HG02678 (cell line): Measurements from ENCODE around the gene PLA2G2C.
"Not testable (repeated sequence)": the region's sequence is repeated elsewhere in the genome, so short reads cannot be mapped to it uniquely, and the experiment has no call there.

ENCODE experiments used
- ATAC-seq: cut with Tn5 transposase; IDR thresholded peaks from one replicate; pipeline ENCODE4 v1.9.1; 2021; ENCODE audit warnings: mild to moderate bottlenecking, moderate library complexity; ENCODE audit not compliant: unreplicated experiment

PLA2G2C gene

DNA sequence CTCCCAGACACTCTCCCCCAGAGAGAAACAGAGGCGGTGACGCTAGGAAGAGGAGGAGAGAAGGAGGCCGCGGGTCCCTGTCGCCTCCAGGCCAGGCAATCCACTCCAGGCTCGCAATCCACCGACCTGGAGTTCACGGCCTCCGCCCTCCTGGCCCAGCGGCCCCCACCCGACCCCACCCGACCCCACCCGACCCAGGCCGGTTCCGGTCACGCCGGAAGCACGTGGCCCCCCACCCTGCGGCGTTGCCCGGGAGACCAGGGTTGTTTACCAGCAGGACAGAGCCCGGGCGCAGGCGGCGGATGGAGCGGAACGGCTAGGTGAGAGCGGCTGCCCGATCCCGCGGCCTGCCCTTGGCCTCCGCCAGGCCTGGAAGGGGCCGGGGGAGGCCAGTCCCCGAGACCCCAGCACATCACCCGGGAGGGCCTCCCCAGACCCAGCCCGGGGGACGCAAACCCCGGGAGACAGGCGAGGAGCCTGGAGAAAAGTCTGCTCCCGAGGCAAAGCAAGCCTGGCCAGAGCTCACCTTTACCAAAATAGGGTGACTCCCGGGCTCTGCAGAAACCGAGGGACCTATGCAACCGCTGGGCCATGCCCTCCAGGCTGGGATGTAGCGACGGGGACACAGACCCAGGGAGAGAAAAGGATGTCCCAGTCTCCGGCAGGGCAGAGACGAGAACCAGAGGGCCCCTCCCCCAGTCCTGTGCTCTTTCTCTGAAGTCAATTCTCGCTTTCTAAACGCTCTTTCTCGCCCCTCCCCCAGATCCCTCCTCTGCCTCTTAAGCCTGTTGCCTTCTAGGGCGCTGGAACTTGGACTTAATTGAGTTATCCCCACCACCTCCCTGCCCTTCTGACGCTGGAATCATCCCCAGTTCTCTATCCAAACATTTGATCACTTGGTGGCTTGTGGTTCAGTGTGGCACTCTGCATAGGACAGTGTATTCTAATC is at the start of gene PLA2G2C, which contains the start of gene UBXN10:
PLA2G2C (minus strand) TSS at position 685 of the 949 bp plus-strand sequence. CDS start 9,155 bp downstream, outside the sequence.
UBXN10 (plus strand) TSS at position 263 of the 949 bp plus-strand sequence. CDS start 4,466 bp downstream, outside the sequence.
- ATAC-seq, result no peak

DNA sequence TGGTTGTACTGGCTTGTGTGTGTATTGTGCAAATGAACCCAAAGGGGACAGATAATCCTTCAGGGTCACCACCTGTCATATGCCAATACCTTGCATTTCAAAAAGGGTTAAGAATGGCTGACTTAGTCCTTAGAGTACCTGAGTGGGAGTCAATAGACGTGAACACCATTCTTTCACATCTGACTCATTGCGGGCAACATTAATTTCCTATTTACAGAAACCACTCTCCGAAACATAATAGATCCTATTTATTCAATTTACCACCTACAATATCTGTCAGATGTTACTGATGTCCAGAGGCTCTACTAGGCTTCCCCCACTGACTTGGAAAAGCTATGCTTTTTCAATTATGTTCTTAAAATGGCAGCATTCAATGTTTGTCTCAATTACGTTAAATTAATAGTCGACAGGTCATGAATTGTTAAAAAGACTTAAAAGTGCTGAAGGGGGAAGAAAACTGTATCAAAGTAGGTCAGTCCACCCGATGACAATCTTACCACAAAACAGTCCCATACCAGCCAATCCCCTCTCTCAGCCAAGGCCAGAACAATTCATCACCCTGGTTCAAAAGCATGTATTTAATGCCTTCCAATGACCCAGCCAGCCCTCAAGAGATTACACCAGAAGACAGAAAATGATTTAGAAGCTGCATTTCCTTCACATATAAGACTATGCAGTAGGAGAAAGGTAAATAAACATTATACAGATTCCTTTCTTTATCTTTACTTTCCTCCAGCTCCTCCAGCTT is 48.6 kb upstream of the PLA2G2C start:
- ATAC-seq, result no peak

DNA sequence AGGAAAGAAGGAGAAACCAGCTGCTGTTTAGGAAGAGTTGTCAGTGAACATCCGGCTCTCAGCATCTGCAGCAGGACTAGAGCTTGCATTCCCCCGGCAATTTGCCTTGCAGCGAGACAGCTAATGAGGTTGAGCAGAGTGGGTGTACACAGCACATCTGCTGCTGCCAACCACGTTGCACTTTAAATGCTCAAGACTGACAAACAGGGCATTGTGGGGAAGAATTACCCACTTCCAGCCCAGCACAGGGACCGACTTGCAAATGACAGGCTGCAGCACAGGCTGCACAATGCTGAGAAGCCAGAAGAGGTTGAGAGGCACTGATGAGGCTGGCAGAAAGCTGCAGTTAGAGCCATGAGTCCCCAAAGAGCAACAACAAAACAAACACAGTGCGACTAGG is 47.5 kb upstream of the PLA2G2C start:
- no peak for ATAC-seq

DNA sequence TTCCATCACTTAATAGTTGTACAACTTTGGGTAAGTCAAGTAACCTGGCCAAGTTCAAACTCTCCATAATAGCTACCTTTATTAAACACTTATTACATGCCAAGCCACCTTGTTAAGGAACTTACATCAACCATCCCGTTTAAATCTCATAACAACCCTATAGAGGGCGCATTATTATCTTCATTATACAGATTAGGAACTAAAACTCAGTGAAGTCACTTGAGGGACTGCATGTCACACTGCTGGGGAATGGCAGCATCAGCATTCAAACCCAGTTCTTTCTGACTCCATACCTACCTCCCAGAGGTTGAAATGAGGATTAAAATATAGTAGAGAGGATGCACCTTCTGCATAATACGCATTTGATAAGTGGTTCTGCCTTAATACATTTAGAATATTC is 47.1 kb upstream of the PLA2G2C start:
- no peak for ATAC-seq

GRCh38 chr1:20232564-20232963 is 46.2 kb upstream of the PLA2G2C start:
- ATAC-seq, result not testable (repeated sequence)

GRCh38 chr1:20229171-20229570 is 42.9 kb upstream of the PLA2G2C start:
- no peak for ATAC-seq

GRCh38 chr1:20228314-20228825 is 42.1 kb upstream of the PLA2G2C start:
- no peak for ATAC-seq

DNA sequence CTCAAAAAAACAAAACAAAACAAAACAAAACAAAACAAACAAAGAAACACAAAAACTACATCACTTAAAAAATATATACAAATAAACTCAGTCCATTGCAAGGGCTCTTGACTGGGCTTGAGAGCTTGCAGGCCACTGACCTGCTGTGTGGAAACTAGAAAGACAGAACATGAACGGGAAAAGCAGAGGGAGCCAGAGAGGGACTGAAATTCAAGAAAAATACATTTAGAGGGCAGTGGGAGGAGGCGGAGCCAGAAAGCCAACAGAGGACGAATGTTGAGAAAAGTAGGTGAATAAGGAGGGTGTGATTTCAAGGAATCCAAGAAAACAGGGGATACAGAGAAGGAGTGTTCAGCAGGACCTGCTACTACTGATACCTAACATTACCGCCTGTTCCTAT is 41.4 kb upstream of the PLA2G2C start:
- no peak for ATAC-seq

GRCh38 chr1:20224546-20224945 is 38.2 kb upstream of the PLA2G2C start:
- no peak for ATAC-seq

DNA sequence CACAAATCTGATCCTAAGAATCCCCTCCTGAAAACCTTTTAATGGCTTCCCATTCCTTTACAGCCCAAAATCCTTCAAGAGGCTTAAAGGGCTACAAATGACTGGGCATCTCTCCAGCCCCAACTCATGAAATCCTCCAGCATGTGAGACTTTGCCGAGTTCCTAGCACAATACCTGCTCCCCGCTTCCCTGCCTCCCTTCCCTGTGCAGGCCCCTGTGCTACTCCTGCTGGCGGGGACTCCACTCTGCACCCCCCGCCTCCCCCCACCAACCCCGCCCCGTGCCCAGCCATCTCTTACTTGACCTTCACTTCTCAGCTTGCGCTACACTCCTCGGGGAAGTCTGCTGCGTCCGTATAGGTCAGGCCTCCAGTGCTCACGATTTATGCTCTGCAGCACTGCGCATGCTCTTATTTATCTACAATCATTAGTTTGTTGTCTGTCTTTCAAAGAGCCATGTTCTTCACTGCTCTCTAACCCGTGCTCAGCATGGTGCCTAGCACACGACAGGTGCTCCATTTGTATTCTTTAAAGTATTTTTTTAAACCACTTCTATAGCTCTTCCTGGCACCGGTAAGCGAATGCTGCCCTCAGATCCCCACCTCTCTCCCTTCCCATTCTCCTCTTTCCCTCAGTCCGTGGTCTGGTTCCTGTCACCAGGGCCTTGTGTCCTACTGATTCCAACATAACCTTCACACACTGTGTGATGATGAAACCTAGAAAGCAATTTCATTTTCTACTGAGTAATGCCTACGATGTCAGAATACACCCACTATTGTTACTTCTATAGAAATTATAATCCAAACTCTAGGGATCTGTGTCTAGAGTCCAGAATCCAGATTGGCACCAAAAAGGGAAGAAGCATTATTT is 37.5 kb upstream of the PLA2G2C start:
- ATAC-seq, result no peak

DNA sequence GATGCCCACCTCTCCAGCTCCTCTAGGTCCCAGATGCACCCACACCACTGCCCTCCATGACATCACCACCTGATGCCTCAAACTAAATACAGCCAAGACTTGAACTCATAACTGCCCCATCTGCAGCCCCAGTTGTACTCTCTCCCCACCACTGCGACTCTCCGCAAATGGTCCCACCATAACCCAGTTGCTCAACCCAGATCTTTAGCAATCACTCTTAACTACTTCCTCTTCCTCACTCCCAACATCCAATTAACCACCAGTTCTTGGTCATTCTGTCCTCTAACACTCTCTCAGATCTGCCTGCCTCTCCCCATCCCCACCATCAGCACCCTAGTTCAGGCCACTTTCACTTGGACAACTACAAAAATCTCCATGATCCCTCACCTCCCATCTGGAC is 36.8 kb upstream of the PLA2G2C start:
- no peak for ATAC-seq

DNA sequence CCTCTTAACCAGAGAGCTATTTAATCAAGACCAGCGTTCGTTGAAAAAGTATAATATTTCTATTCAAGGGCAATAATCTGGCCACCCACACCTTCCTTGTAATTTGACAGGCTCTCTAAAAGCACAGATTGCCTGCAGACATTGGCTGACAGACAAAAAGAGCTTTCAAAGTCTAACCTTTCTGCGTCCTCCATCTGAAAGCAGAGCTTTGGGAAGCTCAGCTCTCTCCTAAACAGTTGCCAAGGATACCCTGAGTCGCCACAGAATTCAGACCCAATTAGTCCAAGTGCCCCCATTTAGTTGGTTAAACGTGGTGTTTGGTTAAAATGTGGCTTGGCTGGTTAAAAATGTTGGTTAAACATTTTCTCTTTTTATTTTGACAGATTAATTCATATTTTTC is 33.7 kb upstream of the PLA2G2C start:
- ATAC-seq, result no peak

DNA sequence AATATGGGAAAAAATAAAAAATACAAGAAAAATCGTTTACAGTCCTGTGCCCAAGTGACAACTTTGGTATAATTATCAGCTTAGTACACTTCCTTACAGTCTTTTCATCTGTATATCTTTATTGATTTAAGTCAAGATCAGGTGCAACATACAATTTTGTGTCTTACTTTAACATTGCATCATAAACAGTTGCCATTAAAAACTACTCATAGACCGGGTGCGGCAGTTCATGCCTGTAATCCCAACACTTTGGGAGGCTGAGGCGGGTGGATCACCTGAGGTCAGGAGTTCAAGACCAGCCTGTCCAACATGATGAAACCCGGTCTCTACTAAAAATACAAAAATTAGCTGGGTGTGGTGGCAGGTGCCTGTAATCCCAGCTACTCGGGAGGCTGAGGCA is 32.7 kb upstream of the PLA2G2C start:
- not testable (repeated sequence) for ATAC-seq

DNA sequence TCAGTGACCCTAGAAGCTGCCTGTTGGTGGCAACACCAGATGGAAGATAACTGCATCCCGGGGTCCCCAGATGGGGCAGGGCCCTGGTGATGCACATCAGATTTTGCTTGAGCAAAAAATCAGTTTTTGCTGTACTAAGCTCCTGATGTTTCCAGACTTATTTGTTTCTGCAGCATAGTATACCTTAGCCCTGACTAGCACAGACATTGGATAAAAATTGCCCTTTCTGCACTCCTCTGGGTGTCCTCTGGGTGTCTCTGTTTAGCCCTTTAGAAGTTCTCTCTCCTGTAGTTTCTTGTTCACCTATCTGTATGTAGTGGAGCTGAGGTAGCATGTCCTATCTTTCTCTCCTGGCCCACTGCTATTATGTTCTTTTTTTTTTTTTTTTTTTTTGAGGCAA is 30.3 kb upstream of the PLA2G2C start:
- no peak for ATAC-seq

- ATAC-seq, result no peak
Observed at GRCh38 chr1:20215716-20216115, 29.4 kb upstream of the PLA2G2C start.

GRCh38 chr1:20212685-20213331 is 26.5 kb upstream of the PLA2G2C start:
- ATAC-seq, result no peak

DNA sequence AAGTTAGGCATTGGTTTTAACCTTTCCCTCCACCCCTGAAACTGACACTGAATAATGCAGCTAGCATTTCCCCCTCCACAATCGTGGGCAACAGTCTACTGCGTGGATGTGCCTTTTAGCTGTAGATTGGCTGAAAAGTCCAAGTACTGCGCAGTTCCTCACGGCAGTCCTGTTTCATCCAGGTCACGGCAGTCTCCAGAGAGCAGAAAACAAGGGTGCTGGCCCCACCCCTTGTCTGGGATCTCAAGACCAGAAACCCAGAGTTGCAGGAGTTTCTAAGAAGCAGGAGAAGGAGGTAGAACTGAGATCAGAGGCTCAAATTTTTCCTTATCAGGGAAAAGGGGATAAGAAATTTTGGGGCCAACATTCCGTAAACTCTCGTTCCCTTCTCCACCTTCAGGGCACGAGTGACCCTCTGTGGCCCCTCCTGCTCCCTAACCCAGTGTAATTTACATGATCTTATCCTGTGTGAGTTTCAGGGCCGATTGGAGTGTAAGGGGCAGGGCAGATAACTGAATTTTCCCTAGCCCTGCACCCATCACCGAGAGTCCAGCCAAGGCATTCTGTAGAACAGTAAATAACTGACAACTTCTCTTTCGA is 25.9 kb upstream of the PLA2G2C start:
- no peak for ATAC-seq

- ATAC-seq, result no peak
Observed at GRCh38 chr1:20211511-20211931, 25.2 kb upstream of the PLA2G2C start.

DNA sequence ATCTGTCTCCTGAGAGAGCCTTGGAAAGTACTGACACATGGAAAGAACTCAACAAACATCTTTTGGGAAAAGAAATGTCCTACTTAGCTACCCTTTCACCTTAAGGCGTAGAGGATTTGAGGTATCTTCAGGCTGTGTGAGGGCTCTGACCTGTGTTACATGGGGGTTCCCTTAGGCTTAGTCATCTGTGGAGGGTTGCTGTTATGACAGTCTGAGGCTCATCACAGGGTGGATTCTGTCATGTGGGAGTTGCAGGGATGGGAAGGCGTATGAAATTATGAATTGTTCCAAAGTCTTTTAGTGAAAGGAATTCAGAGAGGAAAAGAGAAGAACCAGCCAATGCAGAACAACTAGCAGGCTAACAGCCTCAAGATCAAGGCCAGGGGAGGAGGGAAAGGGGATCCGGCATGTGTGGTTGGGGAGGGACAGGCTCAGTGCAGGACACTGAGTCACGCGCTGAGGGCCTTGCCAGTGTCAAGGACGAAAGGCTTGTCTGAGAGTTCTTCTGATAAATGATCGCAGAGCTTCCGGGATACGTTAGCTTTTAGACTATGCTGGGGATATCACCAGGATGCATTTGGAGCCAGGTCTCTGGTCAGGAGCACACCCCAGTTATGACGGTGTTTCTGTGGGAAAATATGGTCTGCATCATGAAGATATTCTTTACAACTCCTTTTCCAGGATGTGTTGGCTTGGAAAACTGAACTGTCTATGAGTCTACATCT is 24.6 kb upstream of the PLA2G2C start:
- ATAC-seq, result no peak
